Loucy (cell line): ENCODE data around the gene NTN1.

Experiments used
- H2AFZ ChIP-seq: fragments of 200-600 bp; sonication (generic); 2 replicates; pipeline ENCODE4 v1.6.0; 2016; ENCODE audit warnings: antibody characterized with exemption, mild to moderate bottlenecking, low read length, moderate library complexity
- H3F3A ChIP-seq: fragments of 200-600 bp; 2 replicates; pipeline ENCODE4 v1.6.0; 2016; ENCODE audit warnings: antibody characterized with exemption, low read depth, mild to moderate bottlenecking
- H3K27me3 ChIP-seq: fragments of 200-600 bp; sonication (generic); 2 replicates; pipeline ENCODE4 v1.6.1; 2014; ENCODE audit warnings: low read length, mild to moderate bottlenecking; ENCODE audit not compliant: insufficient read depth, poor library complexity, severe bottlenecking
- H3K36me3 ChIP-seq: fragments of 200-600 bp; sonication (generic); 2 replicates; pipeline ENCODE4 v1.6.1; 2016; ENCODE audit warnings: low read length; ENCODE audit not compliant: insufficient read depth
- H3K4me1 ChIP-seq: fragments of 200-600 bp; sonication (generic); 2 replicates; pipeline ENCODE4 v1.5.1; 2014; ENCODE audit warnings: low read length, mild to moderate bottlenecking; ENCODE audit not compliant: insufficient read depth, poor library complexity, severe bottlenecking
- H3K4me2 ChIP-seq: fragments of 200-600 bp; sonication (generic); 2 replicates; pipeline ENCODE4 v1.6.0; 2014; ENCODE audit warnings: antibody characterized with exemption, low read length, low read depth, mild to moderate bottlenecking; ENCODE audit not compliant: poor library complexity, severe bottlenecking
- H3K4me3 ChIP-seq: fragments of 200-600 bp; sonication (generic); 2 replicates; pipeline ENCODE4 v1.5.1; 2014; ENCODE audit warnings: low read length, mild to moderate bottlenecking, mixed read lengths; ENCODE audit not compliant: poor library complexity, severe bottlenecking
- H3K79me2 ChIP-seq: fragments of 200-600 bp; sonication (generic); 2 replicates; pipeline ENCODE4 v1.6.1; 2014; ENCODE audit warnings: low read length; ENCODE audit not compliant: insufficient read depth
- H3K9ac ChIP-seq: fragments of 200-600 bp; sonication (generic); 2 replicates; pipeline ENCODE4 v1.6.0; 2014; ENCODE audit warnings: mild to moderate bottlenecking, low read depth, low read length, moderate library complexity; ENCODE audit not compliant: poor library complexity, severe bottlenecking
- H3K9me2 ChIP-seq: fragments of 200-600 bp; sonication (generic); replicated peaks from 2 replicates; pipeline ENCODE4 v1.6.1; 2016; ENCODE audit warnings: low read depth, low read length, mixed read lengths
- H3K9me3 ChIP-seq: fragments of 200-600 bp; sonication (generic); 2 replicates; pipeline ENCODE4 v1.6.1; 2014; ENCODE audit warnings: mild to moderate bottlenecking, antibody characterized with exemption, low read length, low read depth; ENCODE audit not compliant: insufficient read depth
- H4K20me1 ChIP-seq: fragments of 200-600 bp; sonication (generic); 2 replicates; pipeline ENCODE4 v1.6.0; 2014; ENCODE audit warnings: antibody characterized with exemption, low read length, mild to moderate bottlenecking; ENCODE audit not compliant: insufficient read depth, poor library complexity, severe bottlenecking
- EZH2phosphoT487 ChIP-seq: fragments of 200-600 bp; IDR thresholded peaks from 2 replicates; pipeline ENCODE4 v1.6.1; 2018; ENCODE audit warnings: antibody characterized with exemption, mild to moderate bottlenecking, moderate library complexity, borderline replicate concordance
- TF ChIP-seq, protein P1 (sequence below): fragments of 200-600 bp; sonication (generic); conservative IDR thresholded peaks from 2 replicates; pipeline ENCODE4 v1.5.1; 2014; ENCODE audit warnings: mild to moderate bottlenecking, antibody characterized with exemption, low read length

Gene NTN1

DNA sequence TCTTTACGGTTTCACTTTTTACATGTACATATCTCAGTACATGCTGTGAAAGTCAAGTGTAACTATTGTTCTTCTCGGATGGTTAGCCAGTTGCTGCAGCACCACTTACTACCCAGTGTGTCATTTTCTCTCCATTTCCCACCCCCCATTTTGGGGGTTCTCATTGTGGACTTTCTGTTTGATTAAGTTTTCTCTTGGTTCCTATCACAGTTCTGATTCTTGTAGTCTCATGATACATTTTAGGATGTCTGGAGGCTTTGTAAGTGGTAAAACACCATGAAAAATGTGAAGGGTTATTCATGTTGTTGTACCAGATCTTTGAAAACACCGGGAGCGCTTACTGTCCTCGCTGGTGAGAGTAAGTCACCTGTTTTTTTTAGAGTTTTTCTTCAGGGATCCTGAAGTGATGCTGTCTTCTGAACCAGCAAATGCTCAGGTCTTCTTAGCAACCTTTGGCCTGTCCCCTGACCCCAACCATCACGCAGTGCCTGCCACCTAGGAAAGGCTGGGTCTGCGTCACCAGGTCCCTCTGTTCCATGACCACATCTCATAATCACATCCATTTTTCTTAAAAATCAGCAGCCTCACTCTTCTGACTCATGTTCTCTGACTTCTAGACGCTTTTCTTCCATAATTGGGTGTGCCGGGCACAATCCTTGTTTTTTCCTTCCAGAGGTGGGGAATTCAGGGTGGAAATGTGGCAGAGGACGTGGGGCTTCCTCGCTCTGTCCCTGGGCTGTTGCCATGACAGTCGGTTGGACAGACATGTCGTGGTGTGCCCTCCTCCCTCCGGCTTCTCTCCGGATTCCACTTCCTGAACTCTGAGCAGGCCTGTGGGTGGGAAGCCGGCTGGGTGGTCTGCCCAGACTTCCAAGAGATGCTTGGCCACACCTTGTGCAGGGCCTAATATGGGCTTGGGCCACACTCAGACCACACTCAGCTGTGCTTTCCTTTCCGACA lies 102.6 kb downstream of the NTN1 start:
- no peaks in the 10 kb centered on the region for H3K36me3 ChIP-seq
- H3K4me2 ChIP-seq: no peak overlapping the region
- no peaks in the 10 kb centered on the region for H3K27me3 ChIP-seq
- H3K79me2 ChIP-seq: no peaks in the 10 kb centered on the region
- H3K4me3 ChIP-seq: no peak overlapping the region
- no peaks in the 10 kb centered on the region for H3F3A ChIP-seq
- no peak overlapping the region for H3K9ac ChIP-seq
- no peak overlapping the region for H2AFZ ChIP-seq
- TF ChIP-seq, protein P1, sequence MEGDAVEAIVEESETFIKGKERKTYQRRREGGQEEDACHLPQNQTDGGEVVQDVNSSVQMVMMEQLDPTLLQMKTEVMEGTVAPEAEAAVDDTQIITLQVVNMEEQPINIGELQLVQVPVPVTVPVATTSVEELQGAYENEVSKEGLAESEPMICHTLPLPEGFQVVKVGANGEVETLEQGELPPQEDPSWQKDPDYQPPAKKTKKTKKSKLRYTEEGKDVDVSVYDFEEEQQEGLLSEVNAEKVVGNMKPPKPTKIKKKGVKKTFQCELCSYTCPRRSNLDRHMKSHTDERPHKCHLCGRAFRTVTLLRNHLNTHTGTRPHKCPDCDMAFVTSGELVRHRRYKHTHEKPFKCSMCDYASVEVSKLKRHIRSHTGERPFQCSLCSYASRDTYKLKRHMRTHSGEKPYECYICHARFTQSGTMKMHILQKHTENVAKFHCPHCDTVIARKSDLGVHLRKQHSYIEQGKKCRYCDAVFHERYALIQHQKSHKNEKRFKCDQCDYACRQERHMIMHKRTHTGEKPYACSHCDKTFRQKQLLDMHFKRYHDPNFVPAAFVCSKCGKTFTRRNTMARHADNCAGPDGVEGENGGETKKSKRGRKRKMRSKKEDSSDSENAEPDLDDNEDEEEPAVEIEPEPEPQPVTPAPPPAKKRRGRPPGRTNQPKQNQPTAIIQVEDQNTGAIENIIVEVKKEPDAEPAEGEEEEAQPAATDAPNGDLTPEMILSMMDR: no peak
- no peak for TF ChIP-seq EZH2phosphoT487
- no peaks in the 10 kb centered on the region for H4K20me1 ChIP-seq
- H3K9me2 ChIP-seq: no peaks in the 10 kb centered on the region
- H3K4me1 ChIP-seq: no peaks in the 10 kb centered on the region
- no peaks in the 10 kb centered on the region for H3K9me3 ChIP-seq

DNA sequence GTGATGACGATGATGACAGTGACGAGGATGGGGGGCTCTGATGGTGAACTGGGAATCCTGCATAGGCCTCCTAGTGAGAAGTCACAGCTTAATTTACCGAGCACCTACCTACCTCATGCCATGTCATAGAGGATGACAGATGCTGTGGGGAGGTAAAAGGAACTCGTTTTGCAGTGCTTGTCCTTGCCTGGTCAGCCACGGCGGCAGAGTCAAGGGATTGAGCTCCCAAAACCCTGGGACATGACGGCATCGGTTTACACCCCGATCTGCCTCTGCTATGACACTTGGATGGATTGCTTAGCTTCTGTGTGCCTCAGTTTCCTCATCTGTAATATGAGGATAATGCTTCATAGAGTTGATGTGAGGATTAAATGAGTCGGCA lies 103.2 kb downstream of the NTN1 start:
- Histone ChIP-seq H3K9me3 (no peaks in the 10 kb centered on the region), H3F3A (no peaks in the 10 kb centered on the region), H3K36me3 (no peaks in the 10 kb centered on the region), H3K4me3 (no peak overlapping the region), H3K9me2 (no peaks in the 10 kb centered on the region), H3K9ac (no peak overlapping the region), H3K4me1 (no peaks in the 10 kb centered on the region), H3K4me2 (no peak overlapping the region), H3K27me3 (no peaks in the 10 kb centered on the region), H3K79me2 (no peaks in the 10 kb centered on the region), H2AFZ (no peak overlapping the region), H4K20me1 (no peaks in the 10 kb centered on the region)
- TF ChIP-seq, protein P1: no peak
- no peak for TF ChIP-seq EZH2phosphoT487

DNA sequence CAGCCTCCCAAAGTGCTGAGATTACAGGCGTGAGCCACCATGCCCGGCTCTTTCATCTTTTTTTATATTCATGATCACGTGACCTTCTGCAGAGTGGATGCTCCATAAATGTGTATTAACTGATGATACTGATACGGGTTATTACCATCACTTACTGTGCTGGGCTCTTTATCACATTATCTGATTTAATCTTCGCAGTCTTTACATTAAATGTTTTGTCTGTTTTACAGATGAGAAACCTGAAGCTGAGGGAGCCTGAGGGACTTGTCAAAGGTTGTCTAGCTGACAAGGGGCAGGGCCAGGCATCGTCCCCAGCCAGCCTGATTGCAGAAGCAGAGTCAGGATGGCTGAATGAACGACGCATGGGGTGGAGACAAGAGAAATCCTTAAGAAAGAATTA lies 104.4 kb downstream of the NTN1 start:
- TF ChIP-seq, protein P1: no peak
- TF ChIP-seq EZH2phosphoT487: no peak
- Histone ChIP-seq H3K4me3 (no peak overlapping the region), H3K9me3 (no peaks in the 10 kb centered on the region), H3K4me2 (no peak overlapping the region), H3K79me2 (no peaks in the 10 kb centered on the region), H2AFZ (no peak overlapping the region), H3K27me3 (no peaks in the 10 kb centered on the region), H3K4me1 (no peaks in the 10 kb centered on the region), H3K36me3 (no peaks in the 10 kb centered on the region), H3K9ac (no peak overlapping the region), H4K20me1 (no peaks in the 10 kb centered on the region), H3K9me2 (no peaks in the 10 kb centered on the region), H3F3A (no peaks in the 10 kb centered on the region)
